GM18951 (cell line): ENCODE data around the gene NDUFAF8.

Source experiments
- POLR2A ChIP-seq: IDR thresholded peaks from 4 replicates; pipeline ENCODE4 v1.6.1; 2011; ENCODE audit warnings: mild to moderate bottlenecking; ENCODE audit not compliant: insufficient read length, insufficient read depth; ENCODE audit errors: extremely low read depth
- in situ Hi-C: fragments of 300-500 bp; cut with MboI; formaldehyde crosslinking; loops from one replicate; pipeline ENCODE4 v1.12.0; 2022; ENCODE audit warnings: low sequenced_read_pairs, mixed read lengths, inconsistent platforms; ENCODE audit not compliant: unreplicated experiment

Gene NDUFAF8

DNA sequence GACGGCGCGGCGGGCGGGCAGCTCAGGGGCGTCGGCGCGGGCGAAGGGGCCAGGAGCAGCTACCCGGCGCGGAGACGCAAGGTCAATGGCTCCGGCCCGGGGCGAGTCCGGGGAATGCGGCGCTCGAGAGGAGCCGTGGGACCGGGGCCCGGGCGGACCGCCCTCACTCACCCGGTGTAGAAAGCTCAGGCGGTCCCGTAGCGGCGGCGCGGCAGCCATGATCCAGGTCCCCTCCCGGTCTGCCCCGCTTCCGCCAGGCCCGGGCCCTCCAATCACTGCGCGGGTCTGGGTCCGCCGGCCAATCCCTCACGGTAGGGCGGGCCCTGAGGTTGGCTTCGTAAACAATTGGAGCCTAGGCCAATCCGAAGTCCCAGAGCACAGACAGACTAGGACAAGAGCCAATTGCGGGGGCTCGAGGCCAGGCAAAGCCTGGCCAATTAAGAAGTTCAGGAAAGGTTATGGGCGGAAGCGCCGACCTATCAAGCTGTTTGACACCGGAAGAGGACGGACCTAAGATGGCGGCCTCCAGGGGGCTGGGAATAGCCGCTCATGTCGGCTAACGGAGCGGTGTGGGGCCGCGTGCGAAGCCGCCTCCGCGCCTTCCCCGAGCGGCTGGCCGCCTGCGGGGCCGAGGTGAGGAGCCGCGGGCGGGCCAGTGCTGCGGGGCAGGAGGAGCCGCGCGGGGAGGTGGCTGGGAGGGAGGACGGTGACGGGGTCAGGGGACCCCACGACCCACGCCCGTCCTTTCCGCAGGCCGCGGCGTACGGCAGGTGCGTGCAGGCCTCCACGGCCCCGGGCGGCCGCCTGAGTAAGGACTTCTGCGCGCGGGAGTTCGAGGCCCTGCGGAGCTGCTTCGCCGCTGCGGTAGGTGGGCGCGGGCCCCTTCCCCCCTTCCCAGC is at the start of gene NDUFAF8, which contains the start of gene TEPSIN:
NDUFAF8 (plus strand) TSS at position 504 of the 899 bp plus-strand sequence; CDS start at position 550, 46 bp downstream.
TEPSIN (minus strand) TSS at position 241 of the 899 bp plus-strand sequence; CDS start at position 219, 22 bp downstream.
- in situ Hi-C loops = no loop called here
- TF ChIP-seq POLR2A = peak; percentile 63

DNA sequence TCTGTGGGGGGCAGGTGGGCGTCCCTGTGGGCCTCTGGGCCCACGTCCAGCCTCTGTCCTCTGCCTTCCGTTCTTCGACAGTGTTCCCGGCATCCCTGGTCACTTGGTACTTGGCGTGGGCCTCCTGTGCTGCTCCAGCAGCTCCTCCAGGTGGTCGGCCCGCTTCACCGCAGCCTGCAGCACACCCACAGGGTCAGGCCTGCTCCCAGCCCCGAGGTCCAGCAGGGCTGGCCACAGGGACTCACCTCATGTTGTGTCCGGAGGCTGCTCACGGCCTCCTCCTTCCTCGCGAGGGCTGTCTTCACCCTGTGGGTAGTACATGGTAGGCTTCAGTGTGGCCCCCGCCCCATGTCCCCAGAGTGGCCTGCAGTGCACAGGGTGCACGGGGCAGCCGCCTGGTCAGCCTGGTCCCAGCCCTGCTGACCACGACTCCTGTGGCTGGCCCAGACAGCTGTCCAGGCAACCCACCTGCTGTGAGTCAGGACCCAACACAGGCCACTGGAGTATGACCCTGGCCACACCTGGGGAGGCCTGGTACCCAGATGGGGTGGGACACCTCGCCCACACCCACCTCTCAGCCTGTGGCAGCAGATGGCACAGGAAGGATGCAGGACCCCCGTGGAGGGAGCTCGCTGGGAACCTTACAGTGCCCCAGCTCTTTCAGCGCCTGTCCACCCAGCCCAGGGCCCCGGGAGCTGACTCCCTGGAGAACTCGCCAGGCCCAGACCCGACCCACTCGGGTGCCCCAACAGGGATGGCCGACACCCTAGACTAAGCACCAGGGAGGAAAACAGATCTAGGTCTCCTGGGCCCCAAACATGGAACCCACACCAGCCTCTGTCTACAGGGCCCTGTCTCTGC is 49.2 kb upstream of the NDUFAF8 start:
- in situ Hi-C loops = no loop called here
- TF ChIP-seq POLR2A = no peak

- TF ChIP-seq POLR2A = no peak
- in situ Hi-C loops = no loop called here
Measured at GRCh38 chr17:81190591-81190990, 48.5 kb upstream of the NDUFAF8 start.

DNA sequence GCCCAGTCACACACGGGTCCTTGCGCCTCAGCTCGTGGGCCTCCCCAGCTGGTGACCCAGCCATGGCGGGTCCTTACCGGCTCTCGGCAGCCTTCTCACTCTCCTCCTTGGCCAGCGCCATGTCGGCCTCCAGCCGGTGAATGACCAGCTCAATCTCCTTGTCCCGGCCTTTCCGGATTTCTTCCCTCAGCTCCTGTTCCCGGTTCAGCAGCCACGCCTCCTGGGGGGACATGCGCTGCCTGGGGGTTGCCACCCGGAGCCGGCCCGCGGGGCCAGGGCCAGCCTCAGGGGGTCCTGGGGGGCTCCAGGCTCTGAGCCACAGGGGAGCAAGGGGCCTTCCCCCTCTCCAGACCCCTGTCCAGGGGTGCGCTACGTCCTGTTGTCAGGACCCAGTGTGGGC is 48.0 kb upstream of the NDUFAF8 start:
- TF ChIP-seq POLR2A = no peak
- in situ Hi-C loops = no loop called here

DNA sequence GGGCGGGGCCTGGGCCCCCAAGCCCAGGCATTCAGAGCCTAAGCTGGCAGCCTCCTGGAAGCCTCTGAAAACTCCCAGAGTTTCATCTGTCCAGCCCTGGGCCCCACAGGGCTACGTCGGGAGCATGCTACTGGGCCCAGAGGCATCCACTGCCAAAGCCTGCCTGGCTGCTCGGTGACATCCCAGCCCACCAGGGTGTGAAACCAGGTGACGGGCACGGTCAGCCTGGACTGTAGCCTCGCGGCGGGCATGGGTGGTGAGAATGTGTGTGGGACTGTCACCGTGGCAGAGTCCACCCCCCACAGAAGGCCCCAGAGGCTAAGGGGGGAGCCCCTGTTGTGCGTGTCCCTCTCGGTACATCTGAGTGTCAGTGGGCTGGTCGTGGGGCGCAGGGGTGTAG is 47.5 kb upstream of the NDUFAF8 start:
- no peak for TF ChIP-seq POLR2A
- in situ Hi-C loops = no loop called here

DNA sequence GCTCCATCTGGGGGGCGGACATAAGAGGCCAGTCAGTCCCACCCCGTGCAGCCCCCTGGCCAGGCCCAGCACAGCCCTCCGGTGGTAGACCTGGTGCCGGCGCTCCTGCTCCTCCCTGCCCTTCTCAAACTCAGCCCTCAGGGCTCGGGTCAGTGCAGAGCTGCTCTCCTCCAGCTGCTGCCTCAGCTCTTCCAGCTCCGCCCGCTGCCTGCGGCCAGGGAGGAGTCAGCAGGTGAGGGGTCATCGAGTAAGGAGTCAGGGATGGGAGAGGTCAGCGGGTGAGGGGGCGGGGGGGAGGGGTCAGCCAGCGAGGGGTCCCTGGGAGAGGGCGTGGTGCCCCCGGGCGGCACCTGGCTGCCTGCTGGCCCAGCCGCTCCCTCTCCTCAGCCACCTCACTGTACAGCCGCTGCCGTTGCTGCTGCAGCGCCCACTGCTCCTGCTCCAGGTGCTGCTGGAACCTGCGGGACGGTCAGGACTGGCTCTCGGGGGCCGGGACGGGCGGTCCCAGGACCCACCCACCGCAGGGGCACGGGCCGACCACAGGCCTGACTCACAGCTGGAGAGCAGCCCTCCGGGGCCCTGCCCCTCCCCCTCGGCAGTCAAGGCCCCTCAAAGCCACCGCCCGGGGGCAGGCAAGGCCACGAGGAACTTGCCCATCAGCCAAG is 46.6 kb upstream of the NDUFAF8 start:
- TF ChIP-seq POLR2A = no peak
- in situ Hi-C loops = no loop called here

GRCh38 chr17:81193051-81193410 is 46.1 kb upstream of the NDUFAF8 start:
- in situ Hi-C loops = no loop called here
- no peak for TF ChIP-seq POLR2A

- in situ Hi-C loops = no loop called here
- TF ChIP-seq POLR2A = no peak
Measured at GRCh38 chr17:81193470-81194224, 45.5 kb upstream of the NDUFAF8 start.

DNA sequence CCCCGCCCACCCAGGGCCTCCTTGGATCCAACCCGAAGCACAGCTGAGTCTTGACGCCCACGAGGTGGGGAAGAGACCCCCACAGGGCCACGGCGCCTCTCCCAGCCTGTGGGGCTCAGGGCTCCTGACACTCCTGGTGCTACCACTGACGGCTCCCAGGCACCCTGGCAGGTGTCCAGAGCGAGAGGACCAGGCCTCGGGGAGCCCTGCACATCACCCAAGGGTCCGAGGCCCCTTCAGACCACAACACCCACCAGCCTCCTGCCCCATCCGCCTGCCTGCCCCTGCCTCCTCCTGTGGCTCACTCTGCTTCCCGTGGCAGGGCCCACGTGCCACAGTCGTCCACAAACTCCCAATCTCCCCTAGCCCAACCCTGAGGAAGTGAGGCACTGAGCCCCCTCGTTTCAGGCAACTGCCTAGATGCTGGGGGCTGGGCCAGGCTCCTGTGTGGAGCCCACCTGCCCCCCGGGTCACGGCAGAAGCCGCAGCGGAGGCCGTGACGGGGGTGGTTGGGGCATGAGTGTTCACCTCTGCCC is 44.8 kb upstream of the NDUFAF8 start:
- in situ Hi-C loops = no loop called here

GRCh38 chr17:81194941-81195901 is 43.9 kb upstream of the NDUFAF8 start:
- in situ Hi-C loops = no loop called here
- no peak for TF ChIP-seq POLR2A

More for the DNA sequence above, 44.8 kb upstream of the NDUFAF8 start:
- TF ChIP-seq POLR2A = no peak

GRCh38 chr17:81195941-81196495 is 43.1 kb upstream of the NDUFAF8 start:
- TF ChIP-seq POLR2A = no peak
- in situ Hi-C loops = no loop called here
